Neural cell (in vitro differentiated cells): Measurements from ENCODE around the gene C11orf24. TPM values are rescaled to one million over a fixed set of nuclear protein-coding genes. Genes with fewer than 3 reads are reported as not detected.

ENCODE experiments used
- H2AFZ ChIP-seq: fragments of 200-600, 300-800 bp; sonication (generic), shearing (Covaris generic); 2 replicates; pipeline ENCODE4 v1.6.0; 2014; ENCODE audit warnings: low read depth, mild to moderate bottlenecking, antibody characterized with exemption, low read length, moderate library complexity
- H3F3A ChIP-seq: fragments of 200-600 bp; shearing (Covaris generic); 2 replicates; pipeline ENCODE4 v1.6.1; 2016; ENCODE audit warnings: mild to moderate bottlenecking, moderate library complexity, mixed read lengths, antibody characterized with exemption, low read length; ENCODE audit not compliant: insufficient read depth, poor library complexity, severe bottlenecking
- H3K27ac ChIP-seq: fragments of 200-600, 300-800 bp; sonication (generic), shearing (Covaris generic); 2 replicates; pipeline ENCODE4 v1.5.1; 2014; ENCODE audit warnings: mild to moderate bottlenecking, low read length, moderate library complexity
- H3K27me3 ChIP-seq: fragments of 300-800, 200-600 bp; sonication (generic), shearing (Covaris generic); 2 replicates; pipeline ENCODE4 v1.6.0; 2014; ENCODE audit warnings: mild to moderate bottlenecking, low read depth, low read length, moderate library complexity; ENCODE audit not compliant: insufficient read depth
- H3K36me3 ChIP-seq: fragments of 300-800, 200-600 bp; sonication (generic), shearing (Covaris generic); 2 replicates; pipeline ENCODE4 v1.5.1; 2014; ENCODE audit warnings: mild to moderate bottlenecking, antibody characterized with exemption, low read length, moderate library complexity; ENCODE audit not compliant: insufficient read depth
- H3K4me2 ChIP-seq: fragments of 300-800, 200-600 bp; sonication (generic), shearing (Covaris generic); 2 replicates; pipeline ENCODE4 v1.6.0; 2014; ENCODE audit warnings: mild to moderate bottlenecking, low read length
- H3K4me3 ChIP-seq: fragments of 300-800, 200-600 bp; sonication (generic), shearing (Covaris generic); 2 replicates; pipeline ENCODE4 v1.5.1; 2014; ENCODE audit warnings: mild to moderate bottlenecking, low read length, moderate library complexity
- H3K79me2 ChIP-seq: fragments of 200-600 bp; shearing (Covaris generic); replicated peaks from 2 replicates; pipeline ENCODE4 v1.6.0; 2014; ENCODE audit warnings: mild to moderate bottlenecking, low read length, moderate library complexity; ENCODE audit not compliant: insufficient read depth
- H3K9ac ChIP-seq: fragments of 300-800, 200-600 bp; sonication (generic), shearing (Covaris generic); 2 replicates; pipeline ENCODE4 v1.6.1; 2016; ENCODE audit warnings: mild to moderate bottlenecking, low read length, mixed read lengths
- H3K9me2 ChIP-seq: fragments of 200-600 bp; shearing (Covaris generic); 2 replicates; pipeline ENCODE4 v1.6.1; 2016; ENCODE audit warnings: mild to moderate bottlenecking, low read length, mixed read lengths; ENCODE audit not compliant: insufficient read depth
- H3K9me3 ChIP-seq: fragments of 200-600, 300-800 bp; sonication (generic), shearing (Covaris generic); 2 replicates; pipeline ENCODE4 v1.6.1; 2016; ENCODE audit warnings: mild to moderate bottlenecking, mixed run types, low read length, moderate library complexity, mixed read lengths
- H4K20me1 ChIP-seq: fragments of 200-600 bp; shearing (Covaris generic); 2 replicates; pipeline ENCODE4 v1.6.1; 2016; ENCODE audit warnings: mild to moderate bottlenecking, mixed run types; ENCODE audit not compliant: insufficient read depth
- EP300 ChIP-seq: fragments of 450-650 bp; conservative IDR thresholded peaks from 2 replicates; pipeline ENCODE4 v1.6.1; 2014; ENCODE audit warnings: antibody characterized with exemption, mild to moderate bottlenecking, moderate library complexity; ENCODE audit not compliant: poor library complexity, severe bottlenecking
- EZH2 ChIP-seq: fragments of 200-600, 300-800 bp; shearing (Covaris generic), sonication (generic); IDR thresholded peaks from 2 replicates; pipeline ENCODE4 v1.6.1; 2014; ENCODE audit warnings: antibody characterized with exemption, low read length, borderline replicate concordance, mild to moderate bottlenecking; ENCODE audit not compliant: insufficient read depth, poor library complexity, severe bottlenecking
- MXI1 ChIP-seq: fragments of 450-650 bp; conservative IDR thresholded peaks from 2 replicates; pipeline ENCODE4 v1.6.1; 2014; ENCODE audit warnings: antibody characterized with exemption, mild to moderate bottlenecking; ENCODE audit not compliant: poor library complexity, severe bottlenecking
- POLR2AphosphoS5 ChIP-seq: IDR thresholded peaks from 2 replicates; pipeline ENCODE4 v1.6.1; 2012
- RAD21 ChIP-seq: fragments of 450-650 bp; conservative IDR thresholded peaks from 2 replicates; pipeline ENCODE4 v1.6.1; 2014; ENCODE audit warnings: antibody characterized with exemption, mild to moderate bottlenecking, moderate library complexity
- SMC3 ChIP-seq: fragments of 450-650 bp; conservative IDR thresholded peaks from 2 replicates; pipeline ENCODE4 v1.6.1; 2014; ENCODE audit warnings: antibody characterized with exemption, mild to moderate bottlenecking, moderate library complexity; ENCODE audit not compliant: poor library complexity
- TAF1 ChIP-seq: IDR thresholded peaks from 2 replicates; pipeline ENCODE4 v1.6.1; 2012; ENCODE audit warnings: low read depth
- polyA minus RNA-seq: library from RNA; depleted of rRNA, polyadenylated mRNA; stranded (reverse); fragments of >200 nt; gene quantifications from 2 replicates; pipeline ENCODE4 v1.2.3, GENCODE V29; 2014
- polyA plus RNA-seq: library from polyadenylated mRNA; depleted of rRNA; stranded (reverse); fragments of >200 nt; gene quantifications from 2 replicates; pipeline ENCODE4 v1.2.3, GENCODE V29; 2014
- TF ChIP-seq, protein P1 (sequence below): IDR thresholded peaks from 2 replicates; pipeline ENCODE4 v1.6.1; 2012; ENCODE audit warnings: borderline replicate concordance
- TF ChIP-seq, protein P2 (sequence below): fragments of 450-650 bp; IDR thresholded peaks from 2 replicates; pipeline ENCODE4 v1.5.1; 2014; ENCODE audit warnings: antibody characterized with exemption, mild to moderate bottlenecking, moderate library complexity; ENCODE audit not compliant: poor library complexity, severe bottlenecking

Gene C11orf24
- polyA plus RNA-seq (9.6 and 11.8 TPM in 2 replicates), polyA minus RNA-seq (16.3 and 20.5 TPM in 2 replicates)

DNA sequence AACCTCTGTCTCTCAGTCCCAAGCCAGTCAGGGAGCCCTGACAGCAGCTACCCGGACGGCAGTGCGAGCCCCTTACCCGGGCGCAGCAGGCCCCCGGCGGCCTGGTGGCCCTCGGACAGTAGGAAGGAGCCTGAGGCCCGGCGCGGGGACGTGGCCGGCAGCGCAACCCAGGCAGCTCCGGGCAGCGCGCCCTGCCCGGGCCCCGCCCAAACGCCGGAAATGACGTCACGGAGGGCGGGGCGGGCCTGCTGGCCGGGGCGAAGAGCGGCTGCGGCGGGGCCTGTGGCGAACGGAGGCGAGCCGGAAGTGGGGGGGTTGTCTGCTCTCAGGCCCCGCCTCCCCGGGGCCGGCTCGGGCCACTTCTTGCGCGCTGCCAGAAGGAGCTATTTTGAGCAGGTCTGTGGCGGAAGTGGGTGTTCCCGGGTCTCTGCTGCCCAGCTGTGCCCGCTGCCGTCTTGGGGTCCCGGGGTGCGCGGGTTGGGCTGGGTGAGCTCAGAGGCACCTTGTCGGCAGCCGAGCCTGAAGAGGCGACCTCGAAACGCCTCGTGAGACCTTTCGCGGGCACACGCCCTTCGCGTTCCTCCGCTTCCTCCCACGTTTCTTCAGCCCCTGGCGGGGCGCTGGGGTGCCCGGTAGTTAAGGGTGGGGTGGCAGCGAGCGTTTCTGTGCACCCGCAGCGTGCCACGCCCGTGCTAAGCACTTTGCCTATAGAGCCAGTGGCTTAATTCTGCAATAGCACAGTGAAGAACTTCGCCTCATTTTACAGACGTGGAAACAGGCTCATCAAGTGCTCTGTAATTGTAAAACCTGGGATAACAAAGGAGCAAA lies at the start of gene C11orf24:
TSS of gene C11orf24 (minus strand) at position 193 of the 828 bp plus-strand sequence. CDS start 8,206 bp downstream, outside the sequence.
- Histone ChIP-seq H3F3A (no peaks in the 10 kb centered on the region), H3K27ac (peak within 1 kb of the TSS; percentile 86), H3K79me2 (peaks cover 20% of the 10 kb centered on the region), H3K4me2 (peak within 1 kb of the TSS; percentile 57), H4K20me1 (no peaks in the 10 kb centered on the region), H3K36me3 (no peaks in the 10 kb centered on the region), H3K27me3 (no peaks in the 10 kb centered on the region), H3K4me3 (peak within 1 kb of the TSS; percentile 83), H3K9ac (peak within 1 kb of the TSS; percentile 97), H3K9me3 (no peaks in the 10 kb centered on the region), H3K9me2 (no peaks in the 10 kb centered on the region), H2AFZ (peak within 1 kb of the TSS; percentile 79)
- TF ChIP-seq, protein P1, sequence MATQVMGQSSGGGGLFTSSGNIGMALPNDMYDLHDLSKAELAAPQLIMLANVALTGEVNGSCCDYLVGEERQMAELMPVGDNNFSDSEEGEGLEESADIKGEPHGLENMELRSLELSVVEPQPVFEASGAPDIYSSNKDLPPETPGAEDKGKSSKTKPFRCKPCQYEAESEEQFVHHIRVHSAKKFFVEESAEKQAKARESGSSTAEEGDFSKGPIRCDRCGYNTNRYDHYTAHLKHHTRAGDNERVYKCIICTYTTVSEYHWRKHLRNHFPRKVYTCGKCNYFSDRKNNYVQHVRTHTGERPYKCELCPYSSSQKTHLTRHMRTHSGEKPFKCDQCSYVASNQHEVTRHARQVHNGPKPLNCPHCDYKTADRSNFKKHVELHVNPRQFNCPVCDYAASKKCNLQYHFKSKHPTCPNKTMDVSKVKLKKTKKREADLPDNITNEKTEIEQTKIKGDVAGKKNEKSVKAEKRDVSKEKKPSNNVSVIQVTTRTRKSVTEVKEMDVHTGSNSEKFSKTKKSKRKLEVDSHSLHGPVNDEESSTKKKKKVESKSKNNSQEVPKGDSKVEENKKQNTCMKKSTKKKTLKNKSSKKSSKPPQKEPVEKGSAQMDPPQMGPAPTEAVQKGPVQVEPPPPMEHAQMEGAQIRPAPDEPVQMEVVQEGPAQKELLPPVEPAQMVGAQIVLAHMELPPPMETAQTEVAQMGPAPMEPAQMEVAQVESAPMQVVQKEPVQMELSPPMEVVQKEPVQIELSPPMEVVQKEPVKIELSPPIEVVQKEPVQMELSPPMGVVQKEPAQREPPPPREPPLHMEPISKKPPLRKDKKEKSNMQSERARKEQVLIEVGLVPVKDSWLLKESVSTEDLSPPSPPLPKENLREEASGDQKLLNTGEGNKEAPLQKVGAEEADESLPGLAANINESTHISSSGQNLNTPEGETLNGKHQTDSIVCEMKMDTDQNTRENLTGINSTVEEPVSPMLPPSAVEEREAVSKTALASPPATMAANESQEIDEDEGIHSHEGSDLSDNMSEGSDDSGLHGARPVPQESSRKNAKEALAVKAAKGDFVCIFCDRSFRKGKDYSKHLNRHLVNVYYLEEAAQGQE: peak; percentile 80
- TF ChIP-seq RAD21 (no peak), SMC3 (peak; percentile 36), POLR2AphosphoS5 (peak; percentile 83), EZH2 (no peak), MXI1 (peak; percentile 89), EP300 (no peak), TAF1 (peak; percentile 84)
- TF ChIP-seq, protein P2, sequence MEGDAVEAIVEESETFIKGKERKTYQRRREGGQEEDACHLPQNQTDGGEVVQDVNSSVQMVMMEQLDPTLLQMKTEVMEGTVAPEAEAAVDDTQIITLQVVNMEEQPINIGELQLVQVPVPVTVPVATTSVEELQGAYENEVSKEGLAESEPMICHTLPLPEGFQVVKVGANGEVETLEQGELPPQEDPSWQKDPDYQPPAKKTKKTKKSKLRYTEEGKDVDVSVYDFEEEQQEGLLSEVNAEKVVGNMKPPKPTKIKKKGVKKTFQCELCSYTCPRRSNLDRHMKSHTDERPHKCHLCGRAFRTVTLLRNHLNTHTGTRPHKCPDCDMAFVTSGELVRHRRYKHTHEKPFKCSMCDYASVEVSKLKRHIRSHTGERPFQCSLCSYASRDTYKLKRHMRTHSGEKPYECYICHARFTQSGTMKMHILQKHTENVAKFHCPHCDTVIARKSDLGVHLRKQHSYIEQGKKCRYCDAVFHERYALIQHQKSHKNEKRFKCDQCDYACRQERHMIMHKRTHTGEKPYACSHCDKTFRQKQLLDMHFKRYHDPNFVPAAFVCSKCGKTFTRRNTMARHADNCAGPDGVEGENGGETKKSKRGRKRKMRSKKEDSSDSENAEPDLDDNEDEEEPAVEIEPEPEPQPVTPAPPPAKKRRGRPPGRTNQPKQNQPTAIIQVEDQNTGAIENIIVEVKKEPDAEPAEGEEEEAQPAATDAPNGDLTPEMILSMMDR: peak; percentile 21

DNA sequence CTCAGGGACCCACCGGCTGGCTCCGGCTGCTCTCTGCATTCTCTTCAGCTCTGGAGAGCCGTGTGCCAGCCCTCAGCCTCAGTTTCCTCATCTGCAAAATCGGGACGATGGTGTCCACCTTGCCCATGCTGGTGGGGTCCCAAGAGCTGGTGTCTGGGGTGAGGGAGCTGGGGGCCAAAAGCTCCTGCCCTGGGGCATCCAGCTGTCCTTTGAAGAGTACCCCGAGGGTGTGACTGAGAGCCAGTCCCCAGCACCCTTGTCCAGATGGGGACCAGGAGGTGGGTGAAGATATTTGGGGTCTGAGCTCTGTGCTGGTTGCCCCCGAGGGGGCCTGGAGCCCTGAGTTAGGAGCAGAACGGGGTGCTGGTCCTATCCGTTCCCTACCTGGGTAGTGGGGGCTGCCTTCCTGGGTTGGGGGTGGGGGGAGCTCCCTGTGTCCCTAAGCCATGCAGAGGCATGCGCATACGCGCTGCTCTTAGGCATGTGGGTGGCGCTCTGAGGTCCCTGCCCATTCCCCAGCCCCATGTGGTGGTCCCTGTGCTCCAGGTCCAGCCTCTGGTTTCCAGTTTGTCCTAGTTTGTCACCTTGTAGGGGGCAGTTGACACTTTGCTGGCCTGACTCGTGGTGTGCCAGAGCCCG lies 45.5 kb upstream of the C11orf24 start:
- H3K4me3 ChIP-seq: no peak overlapping the region
- H3K9me2 ChIP-seq: no peaks in the 10 kb centered on the region
- H3F3A ChIP-seq: no peaks in the 10 kb centered on the region
- no peak for TF ChIP-seq RAD21
- no peak for TF ChIP-seq EP300
- no peak for TF ChIP-seq POLR2AphosphoS5
- no peak for TF ChIP-seq TAF1
- TF ChIP-seq, protein P1: no peak
- TF ChIP-seq, protein P2: no peak
- no peak for TF ChIP-seq MXI1
- no peak for TF ChIP-seq SMC3
- no peaks in the 10 kb centered on the region for H4K20me1 ChIP-seq
- no peak overlapping the region for H3K4me2 ChIP-seq
- H3K27ac ChIP-seq: no peak overlapping the region
- no peak overlapping the region for H2AFZ ChIP-seq
- peaks cover 46% of the 10 kb centered on the region for H3K79me2 ChIP-seq
- no peaks in the 10 kb centered on the region for H3K9me3 ChIP-seq
- H3K9ac ChIP-seq: no peak overlapping the region
- no peaks in the 10 kb centered on the region for H3K36me3 ChIP-seq
- H3K27me3 ChIP-seq: no peaks in the 10 kb centered on the region
